T-helper 1 cell treated with Interleukin-12 subunit alpha and Interleukin-12 subunit beta and Interleukin-4 antibody, amounts not matched to agents 30 μg/mL and 1 μg/mL, for 36 hours (primary cell): ENCODE measurements around the gene UNC13A.
A peak's percentile ranks its signal among the peaks of the same experiment; 100 is the strongest.

Experiments used
- H3K27ac Mint-ChIP-seq: one replicate; pipeline ENCODE4 v1.8.0; 2021; ENCODE audit warnings: mild to moderate bottlenecking, mixed read lengths
- H3K27me3 Mint-ChIP-seq: one replicate; pipeline ENCODE4 v1.8.0; 2021; ENCODE audit warnings: low read depth, mixed read lengths
- H3K36me3 Mint-ChIP-seq: one replicate; pipeline ENCODE4 v1.8.0; 2021; ENCODE audit warnings: low read depth, mixed read lengths
- H3K4me1 Mint-ChIP-seq: one replicate; pipeline ENCODE4 v1.8.0; 2021; ENCODE audit warnings: low read depth, mixed read lengths
- H3K4me3 Mint-ChIP-seq: one replicate; pipeline ENCODE4 v1.8.0; 2021; ENCODE audit warnings: mild to moderate bottlenecking, moderate library complexity, mixed read lengths
- H3K9me3 Mint-ChIP-seq: one replicate; pipeline ENCODE4 v1.8.0; 2021; ENCODE audit warnings: mixed read lengths

The UNC13A gene

DNA sequence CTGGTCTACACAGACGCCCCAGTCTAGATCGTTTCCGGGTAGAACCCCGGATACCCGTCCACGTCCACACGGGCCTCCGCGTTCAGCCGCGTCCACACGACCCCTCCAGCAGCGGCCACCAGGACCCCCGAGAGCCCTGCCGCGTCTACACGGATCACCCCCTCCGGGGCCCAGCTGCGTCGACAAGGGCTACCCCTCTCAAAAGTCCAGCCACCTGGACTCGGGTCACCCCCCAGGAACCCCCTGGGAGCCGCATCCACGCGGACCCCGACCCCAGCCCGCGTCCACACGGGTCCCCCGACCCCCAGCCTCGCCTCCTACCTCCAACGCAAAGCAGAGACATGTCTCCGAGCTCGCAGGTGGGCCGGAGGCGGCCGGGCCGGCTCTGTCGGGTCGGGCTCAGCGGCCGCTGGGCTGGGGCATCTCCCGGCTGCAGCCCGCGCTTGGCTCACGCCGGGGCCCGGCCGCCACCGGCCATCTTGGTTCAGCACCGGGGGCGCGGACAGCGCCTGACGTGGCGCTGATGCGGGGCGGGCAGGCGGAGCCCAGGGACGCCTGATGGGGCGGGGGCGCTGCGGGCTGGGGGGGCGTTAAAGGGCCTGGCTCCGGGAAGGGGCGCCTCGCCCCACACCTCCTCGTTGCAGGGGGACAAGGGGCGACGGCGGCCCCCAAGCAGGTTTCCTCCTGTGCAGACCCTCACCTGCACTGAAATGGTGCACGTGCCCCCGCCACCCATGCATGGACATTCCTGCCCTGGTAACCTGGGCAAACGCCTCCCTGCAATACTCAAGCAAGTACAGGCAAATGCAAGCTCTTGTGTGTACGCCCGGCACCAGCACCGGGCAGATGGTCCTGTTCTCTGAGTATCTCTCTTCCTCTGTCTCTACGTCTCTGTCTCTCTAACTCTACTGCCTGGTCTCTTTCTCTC lies at the start of gene UNC13A:
Gene UNC13A (minus strand): TSS at position 498 of the 928 bp plus-strand sequence. CDS start 155 bp downstream, at position 343.
- Mint-ChIP-seq H3K9me3 (no peaks in the 10 kb centered on the region), H3K4me3 (peak within 1 kb of the TSS; percentile 37), H3K4me1 (peaks cover 6% of the 10 kb centered on the region), H3K27me3 (peaks cover 61% of the 10 kb centered on the region), H3K36me3 (peaks cover 4% of the 10 kb centered on the region), H3K27ac (no peak within 1 kb of the TSS)

DNA sequence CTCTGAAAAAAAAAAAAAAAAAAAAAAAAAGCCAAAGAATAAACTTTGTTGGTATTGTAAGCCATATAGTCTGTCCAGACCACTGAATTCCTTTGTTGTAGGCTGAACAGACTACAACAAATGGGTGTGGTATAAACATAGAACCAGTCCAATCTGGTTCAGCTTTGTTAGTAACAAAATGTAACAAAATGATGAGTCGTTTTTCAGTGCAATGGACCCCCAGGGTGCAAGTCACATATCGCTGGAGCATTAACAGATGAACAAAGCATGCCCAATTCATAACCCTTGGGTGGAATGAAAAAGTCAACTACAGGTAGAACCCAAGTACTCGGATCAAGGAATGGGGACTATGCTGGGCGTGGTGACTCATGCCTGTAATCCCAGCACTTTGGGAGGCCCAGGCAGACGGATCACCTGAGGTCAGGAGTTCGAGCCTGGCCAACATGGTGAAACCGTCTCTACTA lies 49.6 kb upstream of the UNC13A start:
- Mint-ChIP-seq H3K27me3 (no peaks in the 10 kb centered on the region), H3K9me3 (no peaks in the 10 kb centered on the region), H3K27ac (no peak overlapping the region), H3K36me3 (peaks cover 20% of the 10 kb centered on the region), H3K4me1 (peaks cover 3% of the 10 kb centered on the region), H3K4me3 (no peak overlapping the region)

DNA sequence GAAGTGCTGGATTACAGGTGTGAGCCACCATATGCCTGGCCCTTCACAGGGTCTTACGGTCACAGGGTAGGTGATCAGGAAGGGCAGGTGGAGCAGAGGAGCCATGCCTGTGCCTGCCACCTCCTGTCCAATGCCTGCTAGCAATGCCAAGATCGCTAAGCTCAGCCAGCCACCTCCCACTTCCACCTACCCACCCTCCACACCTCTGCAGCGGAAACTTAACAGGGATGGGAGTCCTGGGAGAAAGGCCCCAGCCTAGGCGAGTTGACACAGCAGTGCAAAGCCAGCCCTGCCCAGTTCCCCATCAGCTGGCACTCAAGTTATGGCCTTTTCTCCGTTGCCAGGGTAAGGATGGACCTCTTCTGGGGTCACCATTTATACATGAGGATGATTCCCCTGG lies 47.3 kb upstream of the UNC13A start:
- peaks cover 33% of the 10 kb centered on the region for H3K36me3 Mint-ChIP-seq

DNA sequence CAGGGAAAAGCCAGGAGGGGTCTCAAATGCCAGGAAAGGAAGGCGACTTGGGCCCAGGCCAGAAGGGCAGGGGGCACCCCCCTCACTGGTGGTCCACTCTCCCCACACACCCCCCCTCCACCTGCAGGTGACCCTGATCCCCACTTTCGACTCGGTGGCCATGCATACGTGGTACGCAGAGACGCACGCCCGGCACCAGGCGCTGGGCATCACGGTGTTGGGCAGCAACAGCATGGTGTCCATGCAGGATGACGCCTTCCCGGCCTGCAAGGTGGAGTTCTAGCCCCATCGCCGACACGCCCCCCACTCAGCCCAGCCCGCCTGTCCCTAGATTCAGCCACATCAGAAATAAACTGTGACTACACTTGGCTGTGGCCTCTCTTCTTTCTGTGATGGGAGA lies 46.0 kb upstream of the UNC13A start:
- H3K4me1 Mint-ChIP-seq, result peaks cover 10% of the 10 kb centered on the region
- H3K9me3 Mint-ChIP-seq, result no peaks in the 10 kb centered on the region
- no peak overlapping the region for H3K4me3 Mint-ChIP-seq
- H3K27me3 Mint-ChIP-seq, result no peaks in the 10 kb centered on the region
- H3K27ac Mint-ChIP-seq, result no peak overlapping the region
- peaks cover 34% of the 10 kb centered on the region for H3K36me3 Mint-ChIP-seq

More for the DNA sequence above, 47.3 kb upstream of the UNC13A start:
- Mint-ChIP-seq H3K4me1 (peaks cover 10% of the 10 kb centered on the region), H3K9me3 (no peaks in the 10 kb centered on the region), H3K27me3 (no peaks in the 10 kb centered on the region), H3K27ac (no peak overlapping the region), H3K4me3 (no peak overlapping the region)

DNA sequence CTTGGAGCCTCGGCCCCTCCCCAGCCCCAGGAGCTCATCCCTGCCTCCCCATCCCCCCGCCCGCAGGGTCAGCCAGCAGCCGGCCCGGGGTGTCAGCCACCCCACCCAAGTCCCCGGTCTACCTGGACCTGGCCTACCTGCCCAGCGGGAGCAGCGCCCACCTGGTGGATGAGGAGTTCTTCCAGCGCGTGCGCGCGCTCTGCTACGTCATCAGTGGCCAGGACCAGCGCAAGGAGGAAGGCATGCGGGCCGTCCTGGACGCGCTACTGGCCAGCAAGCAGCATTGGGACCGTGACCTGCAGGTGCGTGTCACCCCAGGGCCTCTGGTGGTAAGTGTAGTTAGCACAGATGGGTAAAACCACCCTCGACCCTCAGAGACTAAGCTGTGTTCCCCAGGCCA lies 45.0 kb upstream of the UNC13A start:
- Mint-ChIP-seq H3K27me3 (no peaks in the 10 kb centered on the region), H3K4me1 (peaks cover 7% of the 10 kb centered on the region), H3K27ac (no peak overlapping the region), H3K9me3 (no peaks in the 10 kb centered on the region), H3K36me3 (peaks cover 29% of the 10 kb centered on the region), H3K4me3 (no peak overlapping the region)

DNA sequence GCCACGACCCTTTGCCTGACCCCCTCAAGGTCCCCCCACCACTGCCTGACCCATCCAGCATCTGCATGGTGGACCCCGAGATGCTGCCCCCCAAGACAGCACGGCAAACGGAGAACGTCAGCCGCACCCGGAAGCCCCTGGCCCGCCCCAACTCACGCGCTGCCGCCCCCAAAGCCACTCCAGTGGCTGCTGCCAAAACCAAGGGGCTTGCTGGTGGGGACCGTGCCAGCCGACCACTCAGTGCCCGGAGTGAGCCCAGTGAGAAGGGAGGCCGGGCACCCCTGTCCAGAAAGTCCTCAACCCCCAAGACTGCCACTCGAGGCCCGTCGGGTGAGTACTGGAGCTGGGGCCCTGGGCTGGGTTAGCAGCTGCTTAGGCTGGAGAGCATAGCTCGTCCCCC lies 39.7 kb upstream of the UNC13A start:
- peaks cover 20% of the 10 kb centered on the region for H3K36me3 Mint-ChIP-seq
- no peaks in the 10 kb centered on the region for H3K9me3 Mint-ChIP-seq
- no peak overlapping the region for H3K4me3 Mint-ChIP-seq
- H3K27ac Mint-ChIP-seq, result no peak overlapping the region
- H3K4me1 Mint-ChIP-seq, result peaks cover 11% of the 10 kb centered on the region
- H3K27me3 Mint-ChIP-seq, result no peaks in the 10 kb centered on the region

DNA sequence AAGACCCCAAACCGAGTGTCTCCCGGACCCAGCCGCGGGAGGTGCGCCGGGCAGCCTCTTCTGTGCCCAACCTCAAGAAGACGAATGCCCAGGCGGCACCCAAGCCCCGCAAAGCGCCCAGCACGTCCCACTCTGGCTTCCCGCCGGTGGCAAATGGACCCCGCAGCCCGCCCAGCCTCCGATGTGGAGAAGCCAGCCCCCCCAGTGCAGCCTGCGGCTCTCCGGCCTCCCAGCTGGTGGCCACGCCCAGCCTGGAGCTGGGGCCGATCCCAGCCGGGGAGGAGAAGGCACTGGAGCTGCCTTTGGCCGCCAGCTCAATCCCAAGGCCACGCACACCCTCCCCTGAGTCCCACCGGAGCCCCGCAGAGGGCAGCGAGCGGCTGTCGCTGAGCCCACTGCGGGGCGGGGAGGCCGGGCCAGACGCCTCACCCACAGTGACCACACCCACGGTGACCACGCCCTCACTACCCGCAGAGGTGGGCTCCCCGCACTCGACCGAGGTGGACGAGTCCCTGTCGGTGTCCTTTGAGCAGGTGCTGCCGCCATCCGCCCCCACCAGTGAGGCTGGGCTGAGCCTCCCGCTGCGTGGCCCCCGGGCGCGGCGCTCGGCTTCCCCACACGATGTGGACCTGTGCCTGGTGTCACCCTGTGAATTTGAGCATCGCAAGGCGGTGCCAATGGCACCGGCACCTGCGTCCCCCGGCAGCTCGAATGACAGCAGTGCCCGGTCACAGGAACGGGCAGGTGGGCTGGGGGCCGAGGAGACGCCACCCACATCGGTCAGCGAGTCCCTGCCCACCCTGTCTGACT lies 39.0 kb upstream of the UNC13A start:
- H3K36me3 Mint-ChIP-seq, result peaks cover 20% of the 10 kb centered on the region
- H3K9me3 Mint-ChIP-seq, result no peaks in the 10 kb centered on the region
- H3K27ac Mint-ChIP-seq, result no peak overlapping the region
- no peaks in the 10 kb centered on the region for H3K27me3 Mint-ChIP-seq
- peaks cover 11% of the 10 kb centered on the region for H3K4me1 Mint-ChIP-seq
- H3K4me3 Mint-ChIP-seq, result no peak overlapping the region

DNA sequence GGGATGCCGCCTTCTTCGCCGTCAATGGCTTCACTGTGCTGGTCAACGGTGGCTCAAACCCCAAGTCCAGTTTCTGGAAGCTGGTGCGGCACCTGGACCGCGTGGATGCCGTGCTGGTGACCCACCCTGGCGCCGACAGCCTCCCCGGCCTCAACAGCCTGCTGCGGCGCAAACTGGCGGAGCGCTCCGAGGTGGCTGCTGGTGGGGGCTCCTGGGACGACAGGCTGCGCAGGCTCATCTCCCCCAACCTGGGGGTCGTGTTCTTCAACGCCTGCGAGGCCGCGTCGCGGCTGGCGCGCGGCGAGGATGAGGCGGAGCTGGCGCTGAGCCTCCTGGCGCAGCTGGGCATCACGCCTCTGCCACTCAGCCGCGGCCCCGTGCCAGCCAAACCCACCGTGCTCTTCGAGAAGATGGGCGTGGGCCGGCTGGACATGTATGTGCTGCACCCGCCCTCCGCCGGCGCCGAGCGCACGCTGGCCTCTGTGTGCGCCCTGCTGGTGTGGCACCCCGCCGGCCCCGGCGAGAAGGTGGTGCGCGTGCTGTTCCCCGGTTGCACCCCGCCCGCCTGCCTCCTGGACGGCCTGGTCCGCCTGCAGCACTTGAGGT lies 38.1 kb upstream of the UNC13A start:
- no peak overlapping the region for H3K27ac Mint-ChIP-seq
- no peak overlapping the region for H3K4me3 Mint-ChIP-seq
- no peaks in the 10 kb centered on the region for H3K27me3 Mint-ChIP-seq
- no peaks in the 10 kb centered on the region for H3K9me3 Mint-ChIP-seq
- peaks cover 11% of the 10 kb centered on the region for H3K36me3 Mint-ChIP-seq
- peaks cover 18% of the 10 kb centered on the region for H3K4me1 Mint-ChIP-seq

DNA sequence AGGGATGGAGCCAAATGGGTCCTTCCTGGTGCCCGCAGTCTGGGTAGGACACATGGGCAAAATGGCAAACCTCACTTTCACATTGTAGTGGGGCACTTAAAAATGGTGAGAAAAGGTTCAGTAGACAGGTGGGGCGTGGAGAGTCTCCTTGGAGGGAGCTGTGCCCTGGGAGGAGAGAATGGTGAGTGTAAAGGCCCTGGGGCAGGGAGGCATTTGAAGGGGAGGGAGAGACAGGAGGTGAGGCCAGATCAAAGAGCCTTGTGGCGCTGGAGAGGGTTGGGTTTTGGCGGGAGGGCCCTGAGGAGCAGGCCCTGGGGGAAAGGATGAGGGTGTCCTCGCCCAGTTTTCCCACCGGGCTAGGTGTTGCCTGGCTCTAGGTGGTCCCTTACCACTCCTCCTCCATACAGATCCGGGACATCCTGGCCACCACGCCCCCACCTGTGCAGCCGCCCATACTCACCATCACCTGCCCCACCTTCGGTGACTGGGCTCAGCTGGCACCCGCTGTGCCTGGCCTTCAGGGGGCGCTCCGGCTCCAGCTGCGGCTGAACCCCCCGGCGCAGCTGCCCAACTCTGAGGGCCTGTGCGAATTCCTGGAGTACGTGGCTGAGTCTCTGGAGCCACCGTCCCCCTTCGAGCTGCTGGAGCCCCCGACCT lies 37.4 kb upstream of the UNC13A start:
- H3K27me3 Mint-ChIP-seq, result no peaks in the 10 kb centered on the region
- peaks cover 6% of the 10 kb centered on the region for H3K36me3 Mint-ChIP-seq
- H3K9me3 Mint-ChIP-seq, result no peaks in the 10 kb centered on the region
- H3K4me1 Mint-ChIP-seq, result peaks cover 21% of the 10 kb centered on the region
- H3K27ac Mint-ChIP-seq, result no peak overlapping the region
- H3K4me3 Mint-ChIP-seq, result no peak overlapping the region

DNA sequence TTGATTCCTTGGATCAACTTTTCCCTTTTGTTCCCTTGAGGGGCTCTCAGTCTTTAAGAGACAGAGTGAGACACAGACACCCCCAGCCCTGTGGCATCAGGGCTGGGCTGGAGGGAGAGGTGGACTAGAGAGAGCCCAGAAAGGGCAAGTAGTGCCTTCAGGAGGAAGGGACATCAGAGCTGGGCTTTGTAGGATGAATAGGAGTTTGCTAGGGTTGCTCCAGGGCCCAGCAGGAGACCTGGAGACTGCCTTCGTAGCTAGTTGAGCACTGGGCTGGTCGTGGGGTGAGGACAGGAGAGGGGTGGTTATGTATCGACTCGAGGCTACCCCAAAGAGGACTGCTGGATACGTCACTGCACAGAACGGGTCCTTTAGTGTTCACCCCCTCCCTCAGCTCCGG lies 36.5 kb upstream of the UNC13A start:
- Mint-ChIP-seq H3K27me3 (no peaks in the 10 kb centered on the region), H3K27ac (no peak overlapping the region), H3K9me3 (no peaks in the 10 kb centered on the region), H3K4me3 (no peak overlapping the region), H3K4me1 (peaks cover 26% of the 10 kb centered on the region), H3K36me3 (peaks cover 4% of the 10 kb centered on the region)

DNA sequence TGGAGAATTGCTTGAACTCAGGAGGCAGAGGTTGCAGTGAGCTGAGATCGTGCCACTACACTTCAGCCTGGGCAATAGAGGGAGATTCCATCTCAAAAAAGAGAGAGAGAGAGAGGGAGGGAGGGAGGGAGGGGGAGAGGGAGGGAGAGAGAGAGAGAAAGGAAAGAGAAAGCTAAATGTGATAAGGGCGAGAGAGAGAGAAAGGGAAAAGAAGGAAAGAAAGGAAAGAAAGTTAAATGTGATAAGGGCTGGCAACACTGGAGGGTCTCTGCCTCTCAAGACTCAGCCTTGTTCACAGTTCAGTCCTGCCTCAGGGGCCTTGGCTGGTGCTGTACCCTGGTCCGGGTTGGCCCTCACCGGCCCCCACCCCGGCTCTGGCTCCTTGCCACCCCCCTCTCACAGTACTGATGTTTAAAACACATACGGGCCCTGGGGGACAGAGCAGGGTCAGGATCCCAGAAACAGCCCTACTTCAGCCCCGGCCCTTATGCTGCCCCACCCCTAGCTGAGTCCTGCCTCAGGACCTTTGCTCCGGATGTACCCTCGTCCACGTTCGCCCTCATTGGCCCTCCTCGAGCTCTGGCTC lies 34.6 kb upstream of the UNC13A start:
- no peak overlapping the region for H3K27ac Mint-ChIP-seq
- peaks cover 35% of the 10 kb centered on the region for H3K4me1 Mint-ChIP-seq
- no peaks in the 10 kb centered on the region for H3K27me3 Mint-ChIP-seq

DNA sequence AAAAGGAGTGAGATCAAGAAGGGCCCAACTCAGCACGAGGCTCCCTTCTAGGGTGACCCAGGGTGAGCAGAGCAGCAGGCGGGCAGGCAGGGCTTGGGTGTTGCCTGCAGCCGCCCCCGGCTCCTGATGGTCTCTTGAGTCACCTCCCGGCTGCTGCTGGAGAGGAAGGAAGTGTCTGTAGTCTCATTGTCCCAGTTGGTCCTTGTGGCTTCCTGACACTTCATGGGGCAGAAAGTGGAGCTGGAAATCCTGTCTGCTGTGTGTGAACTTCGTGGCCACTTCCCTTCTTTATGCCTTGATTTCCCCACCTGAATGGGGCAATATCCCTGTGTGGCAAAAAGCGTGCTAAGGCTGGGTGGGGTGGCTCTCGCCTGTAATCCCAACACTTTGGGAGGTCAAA lies 33.7 kb upstream of the UNC13A start:
- H3K4me1 Mint-ChIP-seq, result peaks cover 39% of the 10 kb centered on the region
- peak overlapping the region; percentile 86 for H3K4me3 Mint-ChIP-seq
- H3K27ac Mint-ChIP-seq, result peak overlapping the region; percentile 59
- peaks cover 4% of the 10 kb centered on the region for H3K36me3 Mint-ChIP-seq
- peaks cover 3% of the 10 kb centered on the region for H3K27me3 Mint-ChIP-seq
- H3K9me3 Mint-ChIP-seq, result no peaks in the 10 kb centered on the region

More for the DNA sequence above, 34.6 kb upstream of the UNC13A start:
- Mint-ChIP-seq H3K36me3 (peaks cover 4% of the 10 kb centered on the region), H3K4me3 (no peak overlapping the region), H3K9me3 (no peaks in the 10 kb centered on the region)

DNA sequence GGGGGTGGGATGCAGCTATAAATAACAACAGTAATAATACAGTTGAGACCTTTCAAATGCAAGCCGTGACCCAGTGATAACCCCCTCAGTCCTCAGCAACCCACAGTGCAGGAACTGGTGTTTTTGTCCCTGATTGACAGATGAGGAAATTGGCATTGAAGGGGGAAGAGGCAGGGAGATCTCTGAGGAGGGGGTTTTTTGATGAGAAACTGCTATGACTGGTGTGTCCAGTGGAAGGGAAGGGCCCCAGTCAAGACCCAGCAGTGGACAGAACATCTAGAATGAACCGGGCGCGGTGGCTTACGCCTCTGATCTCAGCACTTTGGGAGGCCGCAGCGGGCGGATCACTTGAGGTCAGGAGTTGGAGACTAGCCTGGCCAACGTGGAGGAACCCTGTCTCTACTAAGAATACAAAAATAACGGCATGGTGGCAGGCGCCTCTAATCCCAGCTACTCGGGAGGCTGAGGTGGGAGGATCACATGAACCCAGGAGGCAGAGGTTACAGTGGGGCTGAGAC lies 33.0 kb upstream of the UNC13A start:
- H3K36me3 Mint-ChIP-seq, result peaks cover 4% of the 10 kb centered on the region
- H3K9me3 Mint-ChIP-seq, result no peaks in the 10 kb centered on the region
- H3K27ac Mint-ChIP-seq, result peak overlapping the region; percentile 59

More for the DNA sequence above, 33.0 kb upstream of the UNC13A start:
- peak overlapping the region; percentile 86 for H3K4me3 Mint-ChIP-seq
- peaks cover 3% of the 10 kb centered on the region for H3K27me3 Mint-ChIP-seq
- H3K4me1 Mint-ChIP-seq, result peaks cover 39% of the 10 kb centered on the region
